NCI-H526 treated with DMSO at 0.1 percent for 48 hours (cell line): Measurements from ENCODE around the gene SCN4A.
"Not testable (repeated sequence)": the region's sequence is repeated elsewhere in the genome, so short reads cannot be mapped to it uniquely, and the experiment has no call there.

Experiments used
- DNase-seq: peaks from one replicate; lab custom pipeline; 2025; lab: John Stamatoyannopoulos, UW

Gene SCN4A

GRCh38 chr17:63972796-63973195 is at the start of gene SCN4A:
SCN4A (minus strand) TSS chr17:63972918; CDS start chr17:63972841, 77 bp downstream.
- no peak for DNase-seq

GRCh38 chr17:64020056-64020766 is 47.5 kb upstream of the SCN4A start, which contains the start of gene ICAM2:
ICAM2 (minus strand) TSS chr17:64020633; CDS start chr17:64006691, 13,942 bp downstream.
- no peak for DNase-seq

- not testable (repeated sequence) for DNase-seq
Measured at GRCh38 chr17:64019551-64019961, 46.8 kb upstream of the SCN4A start.

GRCh38 chr17:64017381-64017980 is 44.8 kb upstream of the SCN4A start:
- DNase-seq, result no peak

- no peak for DNase-seq
Measured at GRCh38 chr17:64016974-64017373, 44.3 kb upstream of the SCN4A start.

- no peak for DNase-seq
Measured at GRCh38 chr17:64016231-64016784, 43.6 kb upstream of the SCN4A start.

GRCh38 chr17:64015447-64015846 is 42.7 kb upstream of the SCN4A start:
- no peak for DNase-seq

GRCh38 chr17:64009571-64010402 is 37.1 kb upstream of the SCN4A start:
- DNase-seq, result no peak

GRCh38 chr17:64008830-64009229 is 36.1 kb upstream of the SCN4A start:
- DNase-seq, result no peak

GRCh38 chr17:64008346-64008745 is 35.6 kb upstream of the SCN4A start:
- no peak for DNase-seq

GRCh38 chr17:64007838-64008282 is 35.1 kb upstream of the SCN4A start:
- DNase-seq, result no peak

GRCh38 chr17:64007089-64007837 is 34.5 kb upstream of the SCN4A start:
- not testable (repeated sequence) for DNase-seq

GRCh38 chr17:64006361-64007088 is 33.8 kb upstream of the SCN4A start:
- DNase-seq, result no peak

GRCh38 chr17:64005734-64006167 is 33.0 kb upstream of the SCN4A start:
- no peak for DNase-seq

- no peak for DNase-seq
Measured at GRCh38 chr17:64004903-64005733, 32.4 kb upstream of the SCN4A start.

GRCh38 chr17:64004218-64004770 is 31.6 kb upstream of the SCN4A start:
- DNase-seq, result no peak

- DNase-seq, result no peak
Measured at GRCh38 chr17:64003526-64004121, 30.9 kb upstream of the SCN4A start.

GRCh38 chr17:64002658-64003525 is 30.2 kb upstream of the SCN4A start:
- no peak for DNase-seq
